SKM-1 (cell line): ENCODE data around the gene HAVCR2.
A peak's percentile ranks its signal among the peaks of the same experiment; 100 is the strongest.
"Not testable (repeated sequence)": the region's sequence is repeated elsewhere in the genome, so short reads cannot be mapped to it uniquely, and the experiment has no call there.

Experiments used
- DNase-seq: peaks from one replicate; lab custom pipeline; 2025; ENCODE audit not compliant: unreplicated experiment; lab: John Stamatoyannopoulos, UW

HAVCR2 gene

DNA sequence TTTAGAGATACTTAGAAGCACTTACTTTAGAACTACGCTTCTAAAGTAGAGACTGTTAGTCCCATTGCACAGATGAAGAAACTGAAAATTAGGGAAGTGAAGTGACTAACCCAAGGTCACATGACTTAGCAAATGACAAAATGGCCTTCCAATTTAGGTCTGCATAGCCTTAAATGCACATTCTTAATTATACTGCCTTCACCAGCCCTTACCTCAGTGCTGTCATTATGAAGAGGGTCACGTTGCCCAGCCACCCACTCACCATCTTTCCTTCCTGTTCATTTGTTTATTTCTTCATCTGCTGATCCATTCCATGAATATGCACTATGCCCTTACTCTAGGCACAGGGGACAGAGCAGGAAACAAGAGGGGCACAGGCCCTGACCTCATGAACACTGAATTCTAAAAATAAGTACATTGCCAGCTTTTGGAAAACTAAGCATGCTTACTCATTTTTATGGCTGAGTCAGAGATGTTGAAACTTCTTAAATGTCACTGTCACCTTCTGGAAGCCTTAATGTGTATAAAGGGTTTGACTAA is 8.6 kb downstream of the HAVCR2 start:
- DNase-seq, result peak; percentile 81

DNA sequence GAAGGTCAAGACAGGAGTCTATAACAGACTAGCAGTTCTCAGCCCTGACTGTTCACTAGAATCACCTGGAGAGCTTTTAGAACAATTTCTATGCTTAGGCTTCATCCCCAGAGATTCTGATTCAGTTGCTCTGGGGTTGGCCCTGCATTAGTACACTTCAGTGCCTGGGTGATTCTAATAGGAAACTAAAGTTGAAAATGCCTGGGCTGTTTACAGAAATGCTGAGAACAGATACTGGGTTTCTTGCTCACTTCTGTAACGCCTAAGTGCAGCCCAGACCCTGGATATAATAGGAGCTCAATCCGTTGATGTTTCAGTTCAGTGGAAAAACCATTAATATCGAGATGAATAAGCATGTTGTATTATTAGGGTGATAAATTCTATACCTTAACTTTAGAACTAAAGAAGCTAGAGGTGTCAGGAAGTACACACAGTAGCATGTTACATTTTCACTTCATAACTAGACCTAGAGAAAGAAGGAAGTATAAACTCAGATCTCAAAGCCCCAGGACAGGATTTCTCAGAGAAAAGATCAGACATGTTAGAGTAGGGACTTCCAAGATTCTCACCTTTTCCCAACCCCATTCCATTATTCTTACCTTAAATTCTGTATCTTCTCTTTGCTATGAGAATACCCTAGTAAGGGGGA is 20.4 kb downstream of the HAVCR2 start:
- DNase-seq, result no peak

DNA sequence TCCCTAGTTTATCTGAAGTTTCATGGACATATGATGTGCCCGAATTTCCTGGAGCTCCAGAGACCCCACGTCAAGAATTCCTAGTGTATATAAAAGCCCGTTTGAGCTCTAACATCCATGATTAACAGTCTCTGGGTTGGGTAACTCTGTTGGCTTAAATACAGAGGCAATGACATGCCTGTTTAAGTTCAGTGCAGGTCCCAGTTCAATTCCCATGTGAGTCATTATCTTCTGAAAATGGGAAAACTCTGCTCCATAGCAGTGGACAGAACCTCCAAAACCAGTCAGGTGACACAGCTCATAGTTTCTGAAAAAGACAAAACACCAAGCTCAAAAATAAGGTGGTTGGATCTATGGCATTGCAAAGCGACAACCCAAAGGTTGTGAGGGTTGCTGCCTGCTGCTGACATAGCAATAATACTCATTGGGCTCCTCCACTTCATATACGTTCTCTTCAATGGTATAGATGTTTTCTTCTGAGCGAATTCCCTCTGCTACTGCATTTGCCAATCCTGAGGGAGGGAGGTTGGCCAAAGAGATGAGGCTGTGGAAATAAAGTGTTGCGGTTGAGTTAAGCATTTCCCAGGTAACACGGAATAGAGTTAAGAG is 22.0 kb downstream of the HAVCR2 start:
- DNase-seq, result no peak

DNA sequence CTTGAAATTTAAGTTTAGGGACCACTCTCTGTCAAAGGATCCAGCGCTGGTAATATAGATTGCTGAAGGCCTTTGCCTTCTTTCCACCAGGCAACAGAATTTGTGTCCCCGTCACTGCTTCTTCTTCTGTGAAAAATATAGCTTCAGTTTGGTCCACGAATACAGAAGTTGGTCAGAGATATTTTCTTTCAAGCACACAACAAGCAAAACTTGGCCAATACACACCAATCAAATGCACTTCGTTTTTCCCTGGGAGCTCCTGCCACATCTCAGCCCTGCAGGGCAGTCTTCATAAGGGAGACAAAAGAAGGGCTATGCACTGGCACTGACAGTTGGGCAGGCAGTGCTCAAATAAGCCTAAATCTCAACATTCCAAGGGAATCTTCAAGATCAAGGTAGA is 22.9 kb downstream of the HAVCR2 start:
- DNase-seq, result no peak

DNA sequence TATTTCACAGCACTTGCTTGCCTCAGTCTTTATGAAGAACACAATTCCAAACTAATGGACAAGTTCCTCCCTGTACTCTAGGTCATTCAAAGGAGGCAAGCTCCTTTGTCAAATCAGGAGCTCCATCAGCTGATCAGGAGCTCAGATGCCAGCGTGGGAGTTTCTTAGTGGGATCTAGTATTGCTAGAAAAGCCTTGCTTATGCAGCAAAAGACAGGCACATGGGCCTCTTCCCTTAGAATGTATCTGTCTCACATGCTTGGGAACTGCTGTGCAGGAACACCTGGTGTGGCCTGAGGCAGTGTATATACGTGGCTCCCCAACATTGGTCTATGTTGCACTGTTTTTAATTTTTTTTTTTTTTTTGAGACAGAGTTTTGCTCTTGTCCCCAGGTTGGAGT is 28.6 kb downstream of the HAVCR2 start:
- DNase-seq, result no peak

DNA sequence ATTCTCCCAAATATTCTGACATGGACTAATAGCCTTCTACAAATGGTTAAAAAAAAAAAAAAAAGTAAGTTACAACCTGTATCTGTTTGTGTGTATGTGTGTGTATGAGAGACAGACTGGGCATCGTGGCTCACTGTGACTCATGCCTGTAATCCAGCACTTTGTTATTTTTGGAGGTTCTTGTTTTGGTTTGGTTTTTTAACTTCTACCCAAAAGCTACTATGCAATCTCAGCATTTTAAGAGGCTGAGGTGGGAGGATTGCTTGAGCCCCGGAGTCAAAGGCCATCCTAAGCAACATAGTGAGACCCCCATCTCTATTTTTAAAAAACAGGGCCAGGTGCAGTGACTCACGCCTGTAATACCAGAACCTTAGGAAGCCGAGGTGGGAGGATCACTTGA is 32.3 kb downstream of the HAVCR2 start:
- no peak for DNase-seq

DNA sequence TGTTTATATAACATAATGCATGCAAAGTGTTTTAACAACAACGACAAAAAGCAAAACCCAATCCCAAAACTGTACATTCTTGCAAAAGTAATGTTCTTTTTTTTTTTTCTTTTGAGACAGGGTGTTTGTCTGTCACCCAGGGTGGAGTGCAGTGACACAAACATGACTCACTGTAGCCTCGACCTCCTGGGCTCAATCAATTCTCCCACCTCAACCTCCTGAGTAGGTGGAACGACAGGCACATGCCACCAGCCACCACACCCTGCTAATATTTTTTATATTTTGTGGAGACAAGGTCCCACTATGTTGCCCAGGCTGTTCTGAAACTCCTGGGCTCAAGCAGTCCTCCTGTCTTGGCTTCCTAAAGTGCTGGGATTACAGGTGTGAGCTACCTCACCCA is 36.3 kb downstream of the HAVCR2 start:
- DNase-seq, result no peak

DNA sequence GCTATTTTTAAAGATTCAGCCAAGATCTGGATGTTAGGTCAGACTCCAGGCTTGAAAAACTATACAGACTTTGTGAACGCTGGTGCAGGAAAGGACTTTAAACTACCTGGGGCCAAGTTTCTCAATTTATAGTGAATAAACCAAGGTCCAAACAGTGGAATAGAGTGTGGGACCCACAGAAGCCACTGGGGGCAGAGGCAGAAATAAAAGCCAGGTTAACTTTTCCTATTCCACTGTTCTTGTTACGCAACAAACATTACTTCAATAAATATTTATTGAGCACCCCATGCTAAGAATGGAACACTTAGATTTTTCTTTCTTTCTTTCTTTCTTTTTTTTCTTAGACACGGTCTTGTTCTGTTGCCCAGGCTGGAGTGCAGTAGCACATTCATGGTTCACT is 38.9 kb downstream of the HAVCR2 start:
- DNase-seq, result no peak

DNA sequence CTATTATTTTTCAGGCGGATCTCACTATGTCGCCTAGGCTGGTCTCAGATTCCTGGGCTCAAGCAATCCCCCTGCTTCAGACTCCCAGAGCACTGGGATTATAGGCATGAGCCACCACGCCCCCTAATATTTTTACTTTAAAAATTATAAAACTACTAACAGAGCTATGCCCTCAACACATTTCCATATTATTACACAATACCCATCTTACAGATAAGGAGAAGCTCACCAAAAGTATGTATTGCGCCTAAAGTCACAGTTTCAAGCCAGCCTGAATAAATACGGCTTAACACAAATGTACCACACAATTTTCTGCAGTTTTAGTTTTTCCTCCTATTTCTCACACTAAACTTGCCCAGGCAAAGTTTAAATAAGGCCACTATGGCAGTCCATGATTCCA is 40.1 kb downstream of the HAVCR2 start:
- DNase-seq, result no peak

DNA sequence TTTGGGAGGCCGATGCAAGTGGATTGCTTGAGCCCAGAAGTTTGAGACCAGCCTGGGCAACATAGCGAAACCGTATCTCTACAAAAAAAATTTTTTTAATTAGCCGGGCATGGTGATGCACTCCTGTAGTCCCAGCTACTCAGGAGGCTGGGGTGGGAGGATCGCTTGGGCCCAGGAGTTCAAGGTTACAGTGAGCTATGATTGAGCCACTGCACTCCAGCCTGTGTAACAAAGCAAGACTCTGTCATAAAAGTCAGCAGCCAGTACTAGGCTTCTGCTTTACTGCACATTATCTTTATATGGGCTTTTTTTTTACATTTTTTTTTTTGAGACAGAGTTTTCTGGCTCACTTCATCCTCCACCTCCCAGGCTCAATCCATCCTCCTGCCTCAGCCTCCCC is 40.5 kb downstream of the HAVCR2 start:
- DNase-seq, result no peak

DNA sequence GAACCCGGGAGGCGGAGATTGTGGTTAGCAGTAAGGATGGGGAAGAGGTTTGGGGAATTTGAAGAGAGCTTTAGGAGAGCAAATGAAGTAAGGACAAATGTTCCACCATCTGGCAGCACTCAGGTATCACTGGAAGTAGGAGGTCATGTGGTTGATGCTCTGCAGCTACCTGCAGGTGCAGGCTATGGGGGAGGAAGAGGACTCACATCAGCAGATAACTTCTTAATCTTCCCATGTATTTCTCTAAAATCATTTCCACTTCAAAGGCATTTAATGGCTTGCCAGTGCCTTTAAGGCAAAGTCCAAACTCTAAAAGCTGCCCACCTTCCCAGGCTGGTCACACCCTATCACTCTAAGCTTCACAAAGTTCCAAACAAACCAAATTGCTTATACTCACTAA is 41.8 kb downstream of the HAVCR2 start:
- DNase-seq, result no peak

DNA sequence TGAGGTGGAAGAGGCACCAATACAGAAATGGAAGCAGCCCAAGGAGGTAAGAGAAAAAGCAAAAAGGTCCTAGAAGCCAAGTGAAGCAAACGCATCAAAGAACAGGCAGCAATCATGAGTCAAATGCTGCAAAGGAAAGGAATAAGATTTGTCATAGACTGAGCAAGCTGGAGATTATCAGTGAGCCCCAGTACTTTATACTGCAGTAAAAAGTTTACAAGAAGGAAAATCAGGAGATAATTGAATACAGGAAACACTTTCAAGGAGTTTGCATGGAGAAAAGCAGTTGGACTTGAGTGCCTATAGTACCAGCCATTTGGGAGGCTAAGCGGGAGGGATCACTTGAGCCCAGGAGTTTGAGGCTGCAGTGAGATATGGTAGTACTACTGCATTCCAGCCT is 42.8 kb downstream of the HAVCR2 start:
- no peak for DNase-seq

DNA sequence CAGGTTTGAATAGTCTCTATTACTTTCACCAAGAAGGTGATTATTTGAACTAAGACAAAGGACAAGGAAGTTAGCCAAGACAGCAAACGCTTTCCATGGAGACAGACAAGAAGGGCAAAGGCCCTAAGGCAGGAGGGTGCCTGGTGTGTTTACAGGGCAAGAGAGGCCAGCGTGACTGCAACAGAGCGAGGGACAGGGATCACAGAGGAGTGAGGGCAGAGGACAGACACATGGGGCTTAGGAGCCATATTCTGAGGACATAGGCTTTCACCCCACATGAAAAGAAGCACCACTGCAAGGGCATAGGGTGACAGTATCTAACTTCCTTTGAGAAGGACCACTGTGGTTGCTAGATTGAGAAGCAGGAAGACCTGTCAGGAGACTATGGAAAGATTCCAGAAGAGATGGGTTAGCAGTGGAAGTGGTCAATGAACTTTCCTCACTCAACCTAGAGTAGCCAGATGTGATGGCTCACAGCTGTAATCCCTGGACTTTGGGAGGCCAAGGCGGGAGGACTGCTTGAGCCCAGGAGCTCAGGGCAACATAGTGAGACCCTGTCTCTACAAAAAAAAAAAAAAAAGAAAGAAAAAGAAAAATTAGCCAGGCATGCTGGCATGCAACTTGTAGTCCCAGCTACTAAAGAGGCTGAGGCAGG is 44.9 kb downstream of the HAVCR2 start:
- no peak for DNase-seq

DNA sequence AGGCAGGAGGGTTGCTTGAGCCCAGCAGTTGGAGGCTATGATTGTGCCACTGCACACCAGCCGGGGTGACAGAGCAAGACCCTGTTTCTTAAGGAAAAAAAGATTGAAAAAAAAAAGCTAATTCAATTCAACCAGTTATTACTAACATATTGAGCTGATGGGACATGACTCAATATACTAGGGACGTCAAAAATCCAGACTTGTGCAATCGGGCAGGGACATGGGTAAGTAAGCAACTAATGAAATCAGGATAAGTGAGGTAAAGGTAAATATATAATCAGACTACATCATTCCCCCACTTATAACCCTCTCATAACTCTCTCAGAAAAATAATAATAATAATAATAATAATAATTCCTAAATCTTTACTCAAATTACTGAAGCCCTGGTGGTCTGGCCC is 49.0 kb downstream of the HAVCR2 start:
- DNase-seq, result no peak

DNA sequence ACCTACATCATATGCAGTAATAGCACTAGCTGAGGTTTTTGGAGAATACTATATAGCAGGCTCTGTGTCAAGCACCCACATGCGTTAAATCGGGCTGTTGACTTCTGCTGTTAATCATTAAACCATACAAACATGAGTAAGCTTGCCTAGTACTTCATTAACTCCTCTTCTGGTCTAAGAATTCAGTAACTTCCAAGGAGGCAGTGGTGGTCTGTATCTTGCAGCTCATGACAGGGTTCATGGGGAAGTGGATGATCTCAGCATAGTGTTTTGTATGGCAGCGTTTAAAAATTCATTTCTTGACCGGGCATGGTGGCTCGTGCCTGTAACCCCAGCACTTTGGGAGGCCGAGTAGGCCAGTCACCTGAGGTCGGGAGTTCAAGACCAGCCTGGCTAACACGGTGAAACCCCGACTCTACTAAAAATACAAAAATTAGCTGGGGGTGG is 49.7 kb downstream of the HAVCR2 start, which contains the start of gene HAVCR1:
HAVCR1 (minus strand) TSS at position 24 of the 447 bp plus-strand sequence. CDS start 1,173 bp downstream, outside the sequence.
- DNase-seq, result no peak

DNA sequence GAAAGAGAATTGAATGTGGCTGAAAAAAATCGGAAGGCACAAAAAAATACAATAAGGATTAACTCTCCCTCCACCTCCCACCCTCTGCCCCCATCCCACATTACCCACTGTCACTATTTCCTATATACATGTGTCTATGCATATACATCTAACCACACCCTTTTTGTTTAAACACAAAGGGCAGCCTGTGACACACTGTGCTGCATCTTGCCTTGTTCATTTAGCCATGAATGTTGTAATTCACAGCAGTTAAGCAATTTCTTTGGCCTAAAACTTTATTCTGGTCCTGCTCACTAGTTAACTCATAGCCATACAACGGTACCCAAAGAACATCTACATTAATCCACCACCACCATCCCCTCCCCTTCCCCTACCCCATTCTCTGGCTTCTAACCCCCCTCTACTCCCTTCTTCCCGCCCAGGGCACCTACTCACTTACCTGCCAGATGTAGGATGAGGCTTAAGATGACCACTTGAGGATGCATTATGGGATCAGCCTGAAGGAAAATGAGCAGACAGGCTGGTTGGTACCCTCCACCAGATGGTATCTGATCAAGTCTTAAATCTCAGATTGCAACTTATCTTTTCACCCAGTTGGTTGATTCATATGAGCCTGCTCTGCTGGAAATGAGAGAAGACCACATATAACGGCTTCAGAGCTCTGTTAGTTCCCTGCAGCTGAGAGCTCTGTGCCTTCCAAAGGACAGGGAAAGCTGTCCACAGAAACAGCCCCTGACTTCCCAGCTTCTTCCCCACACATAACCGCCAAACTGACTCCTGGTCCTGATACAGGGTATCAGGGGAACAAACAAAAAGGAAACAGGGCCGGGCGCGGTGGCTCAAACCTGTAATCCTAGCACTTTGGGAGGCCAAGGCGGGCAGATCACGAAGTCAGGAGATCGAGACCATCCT is 51.1 kb downstream of the HAVCR2 start:
- no peak for DNase-seq

DNA sequence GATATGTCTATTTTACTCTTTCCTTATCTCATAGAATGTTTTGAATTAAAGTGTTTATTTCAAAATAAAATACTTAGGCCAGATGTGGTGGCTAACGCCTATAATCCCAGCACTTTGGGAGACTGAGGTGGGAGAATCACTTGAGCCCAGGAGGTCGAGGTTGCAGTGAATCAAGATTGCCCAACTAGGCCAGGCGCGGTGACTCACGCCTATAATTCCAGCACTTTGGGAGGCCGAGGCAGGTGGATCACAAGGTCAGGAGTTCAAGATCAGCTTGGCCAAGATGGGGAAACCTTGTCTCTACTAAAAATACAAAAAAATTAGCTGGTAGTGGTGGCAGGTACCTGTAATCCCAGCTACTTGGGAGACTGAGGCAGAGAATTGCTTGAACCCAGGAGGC is 52.0 kb downstream of the HAVCR2 start:
- not testable (repeated sequence) for DNase-seq

DNA sequence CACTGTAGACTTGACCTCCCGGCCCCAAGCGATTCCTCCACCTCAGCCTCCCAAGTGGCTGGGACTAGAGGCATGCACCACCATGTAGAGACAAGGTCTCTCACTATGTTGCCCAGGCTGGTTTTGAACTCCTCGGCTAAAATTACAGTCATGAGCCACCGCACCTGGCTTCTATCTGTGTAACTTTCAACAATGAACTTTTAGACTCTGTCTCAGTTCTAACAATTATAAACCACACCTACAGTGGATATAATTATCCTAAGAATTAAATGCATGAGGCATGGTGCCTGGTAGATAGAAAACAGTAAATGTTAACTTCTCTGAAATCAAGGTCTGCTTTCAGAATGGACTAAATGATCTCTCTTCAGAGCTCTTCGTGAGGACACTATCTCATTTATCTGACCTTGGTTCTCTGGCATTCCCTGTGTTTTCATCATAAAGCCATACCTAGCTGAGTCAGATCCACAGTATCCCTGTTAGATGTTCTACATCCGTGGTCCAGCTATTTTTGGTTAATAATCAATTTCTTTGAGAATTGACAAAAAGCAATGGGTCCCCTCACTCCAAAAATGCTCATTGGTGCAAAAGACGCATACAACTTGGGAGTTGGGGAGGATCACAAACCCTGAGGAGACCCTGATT is 57.1 kb downstream of the HAVCR2 start:
- no peak for DNase-seq

DNA sequence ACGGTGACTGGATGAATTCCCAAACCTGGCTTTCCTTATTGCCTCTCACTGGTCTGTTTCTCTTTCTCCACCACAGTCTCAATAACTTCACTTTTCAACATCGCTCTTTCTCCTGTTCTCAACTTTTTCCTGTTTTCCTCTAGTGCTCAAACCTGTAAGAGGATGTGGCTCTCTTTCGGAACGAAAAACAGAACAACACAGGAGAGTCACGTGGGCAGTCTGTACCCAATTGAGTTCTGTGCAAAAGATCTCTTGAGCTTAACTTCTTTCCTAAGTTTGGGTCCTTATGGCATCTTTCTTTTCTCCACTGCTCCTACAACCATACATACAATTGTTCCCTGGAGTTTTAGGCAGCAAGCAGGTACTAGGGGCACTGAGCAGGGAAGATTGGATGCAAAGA is 58.8 kb downstream of the HAVCR2 start:
- no peak for DNase-seq

DNA sequence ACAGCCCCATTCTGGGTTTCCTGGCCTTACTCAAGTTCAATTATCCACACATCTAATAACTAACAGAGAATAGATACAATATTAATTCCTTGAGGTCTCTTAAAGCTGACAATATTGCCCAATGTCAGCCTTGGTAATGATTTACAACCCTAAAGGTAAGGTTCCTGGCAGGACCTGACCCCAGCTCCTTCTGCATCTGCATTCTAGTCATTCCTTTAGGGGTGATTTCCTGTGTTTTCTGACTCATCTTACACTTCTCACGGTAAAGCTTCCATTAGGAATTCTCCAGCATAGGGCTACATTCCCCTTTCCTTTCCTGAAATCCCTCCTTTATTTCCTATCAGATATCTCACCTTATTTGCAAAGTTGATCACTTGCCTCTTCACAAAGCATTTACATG is 59.2 kb downstream of the HAVCR2 start:
- no peak for DNase-seq

DNA sequence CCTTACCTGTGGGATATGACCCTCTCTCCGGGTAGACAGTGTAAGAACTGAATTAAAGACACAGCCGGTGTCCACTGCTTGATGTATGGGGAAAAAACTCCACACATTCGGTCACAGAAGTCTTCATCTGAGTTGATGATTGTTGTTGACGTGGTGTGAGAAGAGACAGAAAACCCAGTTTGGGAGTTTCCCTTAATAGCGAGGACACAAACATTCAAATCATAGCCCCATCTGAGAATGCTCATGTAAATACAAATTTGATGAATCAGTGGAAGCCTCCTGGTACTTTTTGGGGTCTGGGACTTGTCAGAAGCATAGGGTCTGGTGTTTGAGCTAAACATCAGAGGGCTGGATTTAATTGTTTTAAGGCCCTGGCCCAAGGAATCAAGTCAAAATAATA is 60.9 kb downstream of the HAVCR2 start:
- no peak for DNase-seq
